BLaER1 treated with 17β-estradiol and CSF1 and Interleukin-3, amounts not matched to agents 10 nM and 100 nM (cell line): Measurements from ENCODE around the gene RASGRP2.

Experiments used
- H3K27ac ChIP-seq, 11 experiments: shearing (Covaris generic); formaldehyde crosslinking; 2 replicates each; pipeline ENCODE4 v1.8.1; 2022
- H3K27me3 ChIP-seq, 11 experiments: shearing (Covaris generic); formaldehyde crosslinking; 2 replicates each; pipeline ENCODE4 v1.8.1; 2022
- H3K36me3 ChIP-seq, 11 experiments: shearing (Covaris generic); formaldehyde crosslinking; 2 replicates each; pipeline ENCODE4 v1.8.1; 2022
- H3K4me1 ChIP-seq, 10 experiments: shearing (Covaris generic); formaldehyde crosslinking; 2 replicates each; pipeline ENCODE4 v1.8.1; 2022
- H3K4me2 ChIP-seq, 11 experiments: shearing (Covaris generic); formaldehyde crosslinking; 2 replicates each; pipeline ENCODE4 v1.8.1; 2022
- H3K4me3 ChIP-seq, 10 experiments: shearing (Covaris generic); formaldehyde crosslinking; 2 replicates each; pipeline ENCODE4 v1.8.1; 2022
- H3K9ac ChIP-seq, 11 experiments: shearing (Covaris generic); formaldehyde crosslinking; 2 replicates each; pipeline ENCODE4 v1.8.1; 2022
- H3K9me3 ChIP-seq, 11 experiments: shearing (Covaris generic); formaldehyde crosslinking; replicated peaks in 1 of 11; 2 replicates each; pipeline ENCODE4 v1.8.1; 2022
- H4K20me1 ChIP-seq, 11 experiments: shearing (Covaris generic); formaldehyde crosslinking; 2 replicates each; pipeline ENCODE4 v1.8.1; 2022
- Cebpa-rat ChIP-seq, 11 experiments: shearing (Covaris generic); IDR thresholded peaks; 2 replicates each; pipeline ENCODE4 v1.8.1; 2022

The RASGRP2 gene

DNA sequence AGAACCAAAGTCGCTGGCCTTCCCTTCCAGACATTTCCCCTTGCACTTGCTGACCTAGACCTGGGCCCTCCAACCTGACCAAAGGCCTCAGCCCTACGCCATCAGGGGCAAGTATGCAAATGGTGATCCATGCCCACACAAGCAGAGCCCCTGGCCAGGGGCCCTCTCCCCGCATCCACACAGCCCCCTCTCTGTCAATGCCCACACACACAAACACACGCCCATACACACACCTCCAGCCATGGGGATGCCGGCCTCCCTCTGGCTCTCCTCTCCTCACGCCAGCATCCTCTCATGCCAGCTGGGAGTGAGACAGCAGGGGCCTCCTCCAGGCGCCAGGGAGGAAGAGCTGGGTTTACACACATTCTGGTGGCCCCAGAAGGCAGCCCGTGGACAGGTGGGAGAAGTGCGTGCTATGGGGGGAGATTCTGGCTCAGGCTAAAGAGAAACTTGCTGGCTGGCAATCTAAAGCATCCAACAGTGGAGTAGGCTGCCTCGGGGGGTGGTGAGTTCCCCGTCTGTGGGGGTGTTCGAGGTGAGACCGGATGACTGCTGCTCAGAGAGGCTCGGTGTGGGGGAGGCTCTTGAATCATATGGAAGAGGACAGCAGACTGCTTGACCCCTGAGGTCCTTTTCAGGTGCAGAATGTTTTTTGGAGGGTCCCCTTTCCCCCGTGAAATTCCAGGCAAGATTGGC is 25.7 kb downstream of the RASGRP2 start:
- H3K9ac ChIP-seq, result no peak overlapping the region
- 0 out of 22 replicates have a peak overlapping the region, but pooled peaks of 1 of the 11 experiments have one; percentile 1 for H3K4me2 ChIP-seq
- no peak overlapping the region for H3K27ac ChIP-seq
- no peak for TF ChIP-seq Cebpa-rat (IDR thresholded peaks at IDR 0.05)
- H3K27me3 ChIP-seq, result peaks cover 47 to 61% (median 54%) of the 10 kb centered on the region in 11 experiments
- peaks cover 10 to 50% (median 33%) of the 10 kb centered on the region in 10 experiments for H3K4me1 ChIP-seq
- H3K36me3 ChIP-seq, result no peaks in the 10 kb centered on the region
- peaks cover 0 to 26% (median 4%) of the 10 kb centered on the region in 11 experiments; a peak in 6 of 22 replicates for H4K20me1 ChIP-seq
- H3K9me3 ChIP-seq, result no peaks in the 10 kb centered on the region
- H3K4me3 ChIP-seq, result no peak overlapping the region

DNA sequence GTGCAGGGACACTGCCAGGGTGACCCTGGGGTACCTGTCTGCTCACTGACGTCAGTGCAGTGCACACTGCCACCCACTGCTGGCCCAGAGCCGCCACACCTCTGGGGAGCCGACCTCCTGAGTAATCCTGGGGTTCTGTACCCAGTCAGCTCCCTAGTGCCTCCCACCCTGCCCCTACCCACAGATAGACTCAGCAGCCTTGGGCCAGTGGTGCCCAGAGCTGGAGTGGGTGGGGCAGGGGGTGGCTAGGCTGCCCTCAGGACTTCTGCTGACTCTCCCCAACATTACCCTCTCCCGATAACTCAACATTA is 26.7 kb downstream of the RASGRP2 start:
- H3K4me2 ChIP-seq, result peak overlapping the region in 10 of 11 experiments; percentile 46 to 96 (median 86); a peak in 19 of 22 replicates
- H3K36me3 ChIP-seq, result no peaks in the 10 kb centered on the region
- H4K20me1 ChIP-seq, result peaks cover 0 to 33% (median 4%) of the 10 kb centered on the region in 11 experiments; a peak in 6 of 22 replicates
- H3K4me3 ChIP-seq, result no peak overlapping the region
- 0 out of 22 replicates have a peak overlapping the region, but pooled peaks of 1 of the 11 experiments have one; percentile 8 for H3K9ac ChIP-seq
- H3K9me3 ChIP-seq, result no peaks in the 10 kb centered on the region
- no peak for TF ChIP-seq Cebpa-rat (IDR thresholded peaks at IDR 0.05)
- no peak overlapping the region for H3K27ac ChIP-seq
- peaks cover 12 to 52% (median 37%) of the 10 kb centered on the region in 10 experiments for H3K4me1 ChIP-seq
- peaks cover 53 to 68% (median 59%) of the 10 kb centered on the region in 11 experiments for H3K27me3 ChIP-seq

DNA sequence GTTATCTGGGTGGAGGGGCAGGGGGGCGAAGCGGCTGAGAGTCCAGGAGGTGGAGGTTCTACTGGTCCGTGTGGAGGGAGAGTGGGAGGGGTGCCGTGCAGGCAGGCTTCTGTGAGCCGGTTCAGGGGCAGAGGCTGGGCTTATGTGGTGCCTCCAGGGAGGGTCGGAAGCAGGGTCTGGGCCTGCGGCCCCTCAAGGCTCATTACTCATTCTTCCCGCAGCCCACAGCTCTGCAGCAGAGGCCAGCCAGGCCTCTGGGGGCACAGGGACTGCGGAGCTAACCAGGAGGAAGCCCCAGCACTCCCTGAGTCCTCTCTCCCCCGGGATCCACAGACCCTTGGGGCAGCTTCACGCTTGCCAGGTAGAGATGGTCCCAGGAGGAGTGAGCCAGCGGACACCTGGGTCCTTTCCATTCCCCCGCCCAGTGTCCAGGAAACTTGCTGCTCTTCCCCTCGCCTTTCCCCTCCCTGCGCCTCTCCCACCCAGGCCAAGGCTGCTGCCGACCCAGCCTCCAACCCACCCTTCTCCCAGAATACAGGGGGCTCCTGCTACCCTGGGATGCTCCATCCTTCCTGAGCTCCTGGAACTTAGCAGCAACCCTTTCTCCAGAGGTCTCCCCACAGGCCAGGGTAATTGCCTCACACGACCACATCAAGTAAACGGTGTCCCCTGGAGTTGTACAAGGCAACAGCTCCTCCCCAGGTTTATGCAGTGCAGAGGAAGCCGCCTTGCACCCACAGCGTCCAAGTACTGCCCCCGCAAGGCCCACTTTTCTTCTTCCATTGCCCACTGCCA is 27.3 kb downstream of the RASGRP2 start:
- Histone ChIP-seq H3K4me1 (peaks cover 12 to 49% (median 38%) of the 10 kb centered on the region in 10 experiments), H3K27ac (peak overlapping the region in 1 of 11 experiments; percentile 21; a peak in 1 of 22 replicates), H3K9ac (peak overlapping the region in 9 of 11 experiments; percentile 14 to 58 (median 33); a peak in 8 of 22 replicates), H4K20me1 (peaks cover 0 to 33% (median 1%) of the 10 kb centered on the region in 11 experiments; a peak in 7 of 22 replicates), H3K4me3 (peak overlapping the region in 4 of 10 experiments; percentile 7 to 39 (median 32); a peak in 2 of 20 replicates), H3K27me3 (peaks cover 53 to 68% (median 59%) of the 10 kb centered on the region in 11 experiments), H3K36me3 (no peaks in the 10 kb centered on the region), H3K9me3 (no peaks in the 10 kb centered on the region), H3K4me2 (peak overlapping the region; percentile 46 to 96 (median 84))
- TF ChIP-seq Cebpa-rat (IDR thresholded peaks at IDR 0.05), result no peak

DNA sequence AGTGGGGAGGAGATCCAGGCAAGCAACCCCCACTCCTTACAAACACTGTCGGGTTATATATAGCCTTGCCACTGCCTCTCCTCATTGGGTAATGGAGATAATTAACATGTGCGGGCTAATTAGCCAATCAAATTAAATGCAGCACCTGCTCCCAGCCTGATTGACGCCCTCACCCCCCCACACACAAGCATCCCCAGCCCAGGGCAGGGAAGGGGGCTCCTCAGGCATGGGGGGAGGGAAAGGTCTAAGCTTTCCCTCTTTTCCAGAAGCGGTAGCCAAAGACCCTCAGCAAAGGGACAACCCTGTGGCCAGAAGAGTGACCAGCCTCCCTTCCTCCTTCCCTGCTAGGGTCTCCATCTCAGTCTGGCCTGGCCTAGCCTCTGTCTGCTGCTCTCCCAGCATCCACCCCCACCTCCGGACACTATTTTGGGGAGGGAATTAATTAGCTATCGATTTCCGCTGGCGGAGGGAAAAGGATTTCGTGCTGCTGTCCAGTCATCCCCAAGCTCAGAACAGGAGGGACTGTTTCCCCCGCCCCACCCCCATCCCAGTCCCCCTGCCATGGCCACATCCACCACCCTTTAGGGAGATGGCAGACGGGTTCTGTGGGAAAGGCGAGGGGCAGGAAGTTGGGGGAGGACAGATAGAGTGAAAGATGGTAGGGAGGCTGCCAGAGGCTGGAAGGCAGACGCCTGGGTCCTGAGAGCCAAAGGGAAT is 28.0 kb downstream of the RASGRP2 start:
- Histone ChIP-seq H3K9ac (peak overlapping the region in 8 of 11 experiments; percentile 14 to 58 (median 28); a peak in 6 of 22 replicates), H3K27ac (peak overlapping the region in 1 of 11 experiments; percentile 21; a peak in 1 of 22 replicates), H3K4me2 (peak overlapping the region; percentile 46 to 96 (median 84)), H3K27me3 (peaks cover 53 to 68% (median 59%) of the 10 kb centered on the region in 11 experiments), H4K20me1 (peaks cover 0 to 33% (median 0%) of the 10 kb centered on the region in 11 experiments; a peak in 7 of 22 replicates), H3K9me3 (no peaks in the 10 kb centered on the region), H3K36me3 (no peaks in the 10 kb centered on the region), H3K4me1 (peaks cover 15 to 56% (median 44%) of the 10 kb centered on the region in 10 experiments), H3K4me3 (peak overlapping the region in 4 of 10 experiments; percentile 7 to 39 (median 32); a peak in 2 of 20 replicates)
- no peak for TF ChIP-seq Cebpa-rat (IDR thresholded peaks at IDR 0.05)

DNA sequence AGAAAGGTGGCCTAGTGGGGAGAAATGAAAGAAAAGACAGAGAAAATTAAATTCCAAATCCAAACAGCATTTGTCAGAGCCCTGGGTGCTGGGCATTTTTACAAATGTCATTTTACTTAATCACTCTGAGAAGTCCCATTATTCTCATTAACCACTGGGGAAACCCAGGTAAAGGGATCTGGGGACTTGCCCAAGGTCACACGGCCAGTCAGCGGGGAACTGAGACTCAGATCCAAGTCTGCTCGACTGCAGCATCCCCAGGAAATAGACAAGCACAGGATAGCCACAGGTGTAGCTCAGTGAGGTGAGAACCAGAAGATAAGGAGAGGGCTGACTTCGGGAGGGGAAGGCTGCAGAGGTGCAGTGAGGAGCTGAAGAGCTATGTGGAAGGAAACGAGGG is 28.8 kb downstream of the RASGRP2 start:
- peak overlapping the region in 8 of 11 experiments; percentile 72 to 96 (median 88); a peak in 16 of 22 replicates for H3K4me2 ChIP-seq
- H3K27ac ChIP-seq, result no peak overlapping the region

DNA sequence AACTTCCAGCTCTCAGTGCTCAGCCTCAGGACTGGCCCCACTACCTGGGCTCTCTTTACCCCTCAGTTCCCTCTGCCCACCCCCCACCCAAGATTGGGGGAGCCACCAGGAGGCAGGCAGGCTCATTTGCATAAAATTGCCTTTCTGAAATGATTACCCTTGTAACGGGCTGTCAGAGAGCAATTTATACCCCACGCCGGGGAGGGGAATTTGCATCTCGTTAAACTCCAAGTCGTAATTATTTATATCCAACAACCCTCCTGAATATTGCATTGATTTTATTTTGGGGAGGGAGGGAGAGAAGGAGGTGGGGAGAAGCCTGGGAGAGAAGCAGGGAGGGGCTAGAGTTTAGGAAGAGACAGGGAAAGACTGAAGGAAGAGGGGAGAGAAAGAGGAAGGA is 29.3 kb downstream of the RASGRP2 start:
- Histone ChIP-seq H3K4me1 (peaks cover 23 to 69% (median 52%) of the 10 kb centered on the region in 10 experiments), H3K9ac (no peak overlapping the region), H3K9me3 (no peaks in the 10 kb centered on the region), H3K4me3 (no peak overlapping the region), H3K4me2 (peak overlapping the region in 4 of 11 experiments; percentile 72 to 93 (median 89); a peak in 5 of 22 replicates), H3K27ac (no peak overlapping the region), H3K36me3 (no peaks in the 10 kb centered on the region), H3K27me3 (peaks cover 56 to 68% (median 61%) of the 10 kb centered on the region in 11 experiments), H4K20me1 (peaks cover 0 to 33% (median 0%) of the 10 kb centered on the region in 11 experiments; a peak in 7 of 22 replicates)
- no peak for TF ChIP-seq Cebpa-rat (IDR thresholded peaks at IDR 0.05)

More for the DNA sequence above, 28.8 kb downstream of the RASGRP2 start:
- H4K20me1 ChIP-seq, result peaks cover 0 to 33% (median 0%) of the 10 kb centered on the region in 11 experiments; a peak in 7 of 22 replicates
- peaks cover 23 to 64% (median 50%) of the 10 kb centered on the region in 10 experiments for H3K4me1 ChIP-seq
- H3K36me3 ChIP-seq, result no peaks in the 10 kb centered on the region
- H3K27me3 ChIP-seq, result peaks cover 54 to 68% (median 59%) of the 10 kb centered on the region in 11 experiments
- no peaks in the 10 kb centered on the region for H3K9me3 ChIP-seq
- H3K4me3 ChIP-seq, result no peak overlapping the region
- no peak for TF ChIP-seq Cebpa-rat (IDR thresholded peaks at IDR 0.05)
- no peak overlapping the region for H3K9ac ChIP-seq

DNA sequence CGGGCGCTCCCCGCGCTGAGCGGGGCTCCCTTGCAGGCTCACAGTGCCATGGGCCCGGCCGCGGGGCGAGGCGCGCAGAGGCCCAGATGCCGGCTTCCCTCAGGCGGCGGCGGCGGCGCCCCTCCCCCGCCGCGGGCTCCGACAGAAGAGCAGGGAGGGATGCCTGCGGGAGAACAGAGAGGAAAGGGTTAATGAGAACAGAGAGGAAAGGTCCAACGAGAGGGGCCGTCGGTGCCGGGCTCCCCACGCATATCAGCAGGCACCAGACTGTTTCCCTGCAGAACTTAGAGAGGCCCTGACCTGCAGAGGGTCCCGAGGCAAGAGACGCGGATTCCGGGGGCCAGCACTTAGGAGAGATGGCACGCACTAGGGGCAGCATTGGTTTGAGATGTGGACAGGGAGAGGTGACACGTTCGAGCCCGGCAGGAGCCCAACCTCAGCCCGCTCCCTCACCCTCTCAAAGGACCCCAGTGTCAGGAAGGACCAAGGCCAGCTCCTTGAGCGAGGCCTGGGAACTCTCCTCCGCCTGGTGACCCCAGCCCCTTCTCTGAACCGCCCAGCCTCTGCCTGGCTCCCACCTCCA is 30.1 kb downstream of the RASGRP2 start:
- H3K4me3 ChIP-seq, result peak overlapping the region in 2 of 10 experiments; percentile 25 to 40; a peak in 1 of 20 replicates
- H4K20me1 ChIP-seq, result peaks cover 0 to 33% (median 0%) of the 10 kb centered on the region in 11 experiments; a peak in 7 of 22 replicates
- H3K4me2 ChIP-seq, result peak overlapping the region in 10 of 11 experiments; percentile 24 to 88 (median 46); a peak in 12 of 22 replicates
- H3K27ac ChIP-seq, result no peak overlapping the region
- TF ChIP-seq Cebpa-rat (IDR thresholded peaks at IDR 0.05), result no peak
- H3K27me3 ChIP-seq, result peaks cover 56 to 69% (median 62%) of the 10 kb centered on the region in 11 experiments
- H3K9ac ChIP-seq, result no peak overlapping the region
- H3K36me3 ChIP-seq, result no peaks in the 10 kb centered on the region
- H3K9me3 ChIP-seq, result no peaks in the 10 kb centered on the region
- peaks cover 23 to 72% (median 54%) of the 10 kb centered on the region in 10 experiments for H3K4me1 ChIP-seq
